ENCODE results near the gene GTSF1L. TPM values are rescaled to one million over a fixed set of nuclear protein-coding genes. Genes with fewer than 3 reads are reported as not detected.

The GTSF1L gene
- total RNA-seq, 1 donor from 2014 or later = 1.3 TPM

- POLR2A ChIA-PET = no interaction called here
- no peak overlapping the region for H3K27ac Mint-ChIP-seq
- CTCF ChIA-PET = no interaction called here
- no peak overlapping the region for H3K4me3 Mint-ChIP-seq
- DNase-seq = no peak
- H3K4me1 Mint-ChIP-seq = peaks cover 15% of the 10 kb centered on the region
- ATAC-seq (ENCODE audit: low read depth) = no peak
- peaks cover 87% of the 10 kb centered on the region for H3K36me3 Mint-ChIP-seq (ENCODE audit: low read depth)
- no peaks in the 10 kb centered on the region for H3K27me3 Mint-ChIP-seq
- TF ChIP-seq CTCF (IDR thresholded peaks at IDR 0.05) = no peak
- H3K9me3 Mint-ChIP-seq = peaks cover 2% of the 10 kb centered on the region
- intact Hi-C loops (cut with micrococcal nuclease) = no loop called here
These were observed 11.8 kb downstream of the GTSF1L start for GRCh38 chr20:43715044-43715443.

- Mint-ChIP-seq H3K36me3 (ENCODE audit: low read depth) (peaks cover 89% of the 10 kb centered on the region), H3K9me3 (no peaks in the 10 kb centered on the region), H3K27ac (peak overlapping the region; percentile 63), H3K4me3 (peak overlapping the region; percentile 7), H3K4me1 (peaks cover 23% of the 10 kb centered on the region), H3K27me3 (no peaks in the 10 kb centered on the region)
- intact Hi-C loops (cut with micrococcal nuclease) = no loop called here
- ChIA-PET CTCF (interaction anchor here (0.8 to 1.2 kb wide), 2 partner anchors 40 to 262 kb away, joined by 3 read pairs; no protein-coding TSS in a partner anchor), POLR2A (interaction anchor here (0.8 to 1.3 kb wide), 2 partner anchors 14 to 29 kb away, joined by 3 to 4 read pairs; no protein-coding TSS in a partner anchor)
- ATAC-seq (ENCODE audit: low read depth) = peak; percentile 20
- no peak for TF ChIP-seq CTCF (IDR thresholded peaks at IDR 0.05)
- no peak for DNase-seq
These were observed 15.6 kb downstream of the GTSF1L start for GRCh38 chr20:43711098-43711654.

- Mint-ChIP-seq H3K36me3 (ENCODE audit: low read depth) (peaks cover 89% of the 10 kb centered on the region), H3K27me3 (no peaks in the 10 kb centered on the region), H3K27ac (peak overlapping the region; percentile 63), H3K4me3 (peak overlapping the region; percentile 7), H3K4me1 (peaks cover 23% of the 10 kb centered on the region), H3K9me3 (no peaks in the 10 kb centered on the region)
- intact Hi-C loops (cut with micrococcal nuclease) = loop anchor here (1.0 kb wide), 1 partner anchor 28 kb away; no protein-coding TSS in a partner anchor
- no peak for DNase-seq
- peak; percentile 75 for ATAC-seq (ENCODE audit: low read depth)
- CTCF ChIA-PET = interaction anchor here (0.8 to 1.2 kb wide), 2 partner anchors 41 to 262 kb away, joined by 3 read pairs; no protein-coding TSS in a partner anchor
- TF ChIP-seq CTCF (IDR thresholded peaks at IDR 0.05) = no peak
- POLR2A ChIA-PET = interaction anchor here (0.8 to 1.3 kb wide), 2 partner anchors 15 to 29 kb away, joined by 3 to 4 read pairs; no protein-coding TSS in a partner anchor
These were observed 16.3 kb downstream of the GTSF1L start for GRCh38 chr20:43710370-43711044.

GRCh38 chr20:43702502-43702901, 24.3 kb downstream of the GTSF1L start:
- no peak overlapping the region for H3K4me3 Mint-ChIP-seq
- H3K4me1 Mint-ChIP-seq = no peaks in the 10 kb centered on the region
- ATAC-seq (ENCODE audit: low read depth) (no peak), DNase-seq (no peak)
- no peaks in the 10 kb centered on the region for H3K9me3 Mint-ChIP-seq
- H3K36me3 Mint-ChIP-seq (ENCODE audit: low read depth) = peaks cover 74% of the 10 kb centered on the region
- intact Hi-C loops (cut with micrococcal nuclease) = no loop called here
- POLR2A ChIA-PET = interaction anchor here (0.6 kb wide), 1 partner anchor 206 kb away, joined by 5 read pairs; no protein-coding TSS in a partner anchor
- TF ChIP-seq CTCF (IDR thresholded peaks at IDR 0.05) = no peak
- CTCF ChIA-PET = interaction anchor here (1.0 kb wide), 1 partner anchor 10 kb away, joined by 3 read pairs; no protein-coding TSS in a partner anchor
- no peak overlapping the region for H3K27ac Mint-ChIP-seq
- no peaks in the 10 kb centered on the region for H3K27me3 Mint-ChIP-seq

GRCh38 chr20:43700627-43701026, 26.2 kb downstream of the GTSF1L start:
- ChIA-PET CTCF (no interaction called here), POLR2A (no interaction called here)
- Mint-ChIP-seq H3K4me1 (no peaks in the 10 kb centered on the region), H3K36me3 (ENCODE audit: low read depth) (peaks cover 79% of the 10 kb centered on the region), H3K9me3 (no peaks in the 10 kb centered on the region), H3K27me3 (no peaks in the 10 kb centered on the region), H3K4me3 (no peak overlapping the region), H3K27ac (no peak overlapping the region)
- no peak for DNase-seq
- intact Hi-C loops (cut with micrococcal nuclease) = no loop called here
- TF ChIP-seq CTCF (IDR thresholded peaks at IDR 0.05) = no peak
- no peak for ATAC-seq (ENCODE audit: low read depth)

Measured in activated B cell treated with CpG ODN at 0.5 μM for 24 hours (primary cell).